ENCODE results near the gene SLC39A3.

DNA sequence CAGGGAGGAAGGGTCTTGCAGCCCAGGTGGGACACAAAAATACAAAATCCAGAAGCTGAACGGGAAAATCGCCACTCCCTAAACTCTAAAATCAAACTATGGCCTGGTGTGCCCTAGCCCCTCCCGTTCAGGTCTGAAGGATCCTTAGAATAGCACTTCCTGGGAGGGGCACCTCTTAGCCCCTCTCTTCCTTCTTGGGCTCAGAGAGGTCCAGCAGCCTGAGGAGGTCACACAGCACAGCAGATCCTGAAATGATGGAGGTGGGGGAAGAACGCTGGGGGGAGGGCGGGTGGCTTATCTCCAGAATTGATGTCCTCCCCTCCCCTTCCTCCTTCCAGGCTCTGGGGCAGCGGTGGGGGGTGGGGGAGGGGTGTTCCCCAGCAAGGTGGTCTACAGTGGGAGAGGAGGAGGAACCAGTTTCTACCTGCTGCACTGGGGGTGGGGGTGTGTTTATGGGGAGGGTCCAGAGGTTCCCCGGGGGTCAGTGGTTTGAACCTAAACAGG is 20.5 kb downstream of the SLC39A3 start:
- TF ChIP-seq, protein P1, sequence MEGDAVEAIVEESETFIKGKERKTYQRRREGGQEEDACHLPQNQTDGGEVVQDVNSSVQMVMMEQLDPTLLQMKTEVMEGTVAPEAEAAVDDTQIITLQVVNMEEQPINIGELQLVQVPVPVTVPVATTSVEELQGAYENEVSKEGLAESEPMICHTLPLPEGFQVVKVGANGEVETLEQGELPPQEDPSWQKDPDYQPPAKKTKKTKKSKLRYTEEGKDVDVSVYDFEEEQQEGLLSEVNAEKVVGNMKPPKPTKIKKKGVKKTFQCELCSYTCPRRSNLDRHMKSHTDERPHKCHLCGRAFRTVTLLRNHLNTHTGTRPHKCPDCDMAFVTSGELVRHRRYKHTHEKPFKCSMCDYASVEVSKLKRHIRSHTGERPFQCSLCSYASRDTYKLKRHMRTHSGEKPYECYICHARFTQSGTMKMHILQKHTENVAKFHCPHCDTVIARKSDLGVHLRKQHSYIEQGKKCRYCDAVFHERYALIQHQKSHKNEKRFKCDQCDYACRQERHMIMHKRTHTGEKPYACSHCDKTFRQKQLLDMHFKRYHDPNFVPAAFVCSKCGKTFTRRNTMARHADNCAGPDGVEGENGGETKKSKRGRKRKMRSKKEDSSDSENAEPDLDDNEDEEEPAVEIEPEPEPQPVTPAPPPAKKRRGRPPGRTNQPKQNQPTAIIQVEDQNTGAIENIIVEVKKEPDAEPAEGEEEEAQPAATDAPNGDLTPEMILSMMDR (IDR thresholded peaks at IDR 0.05): no peak
- TF ChIP-seq POLR2A (IDR thresholded peaks at IDR 0.05): no peak

Measured in thyroid gland (tissue), 4 donors.